ENCODE measurements around the gene TMEM184A.
"Not testable (repeated sequence)": the region's sequence is repeated elsewhere in the genome, so short reads cannot be mapped to it uniquely, and the experiment has no call there.

TMEM184A gene

GRCh38 chr7:1532456-1533254 lies 23.4 kb downstream of the TMEM184A start:
- intact Hi-C loops (cut with DNase I), result no loop called here
- peak in 6 of 10 donors; percentile 40 to 88 (median 58) for DNase-seq

- intact Hi-C loops (cut with DNase I), result no loop called here
- DNase-seq, result peak in 1 of 10 donors; percentile 86
These were observed 24.0 kb downstream of the TMEM184A start for GRCh38 chr7:1531979-1532455.

GRCh38 chr7:1531263-1531978 lies 24.6 kb downstream of the TMEM184A start:
- intact Hi-C loops (cut with DNase I), result no loop called here
- peak in 4 of 10 donors; percentile 22 to 88 (median 54) for DNase-seq

GRCh38 chr7:1530946-1531262 lies 25.1 kb downstream of the TMEM184A start:
- intact Hi-C loops (cut with DNase I), result no loop called here
- no peak for DNase-seq

GRCh38 chr7:1529383-1530116 lies 26.5 kb downstream of the TMEM184A start:
- intact Hi-C loops (cut with DNase I), result no loop called here
- DNase-seq, result peak in 1 of 10 donors; percentile 71

- intact Hi-C loops (cut with DNase I), result no loop called here
- DNase-seq, result no peak
These were observed 29.7 kb downstream of the TMEM184A start for GRCh38 chr7:1526271-1526754.

- intact Hi-C loops (cut with DNase I), result no loop called here
- no peak for DNase-seq
These were observed 30.6 kb downstream of the TMEM184A start for GRCh38 chr7:1525409-1525808.

GRCh38 chr7:1523844-1524243 lies 32.2 kb downstream of the TMEM184A start:
- DNase-seq, result peak in 2 of 10 donors; percentile 4 to 73
- intact Hi-C loops (cut with DNase I), result no loop called here

GRCh38 chr7:1523208-1523607 lies 32.8 kb downstream of the TMEM184A start:
- DNase-seq, result peak in 1 of 10 donors; percentile 4
- intact Hi-C loops (cut with DNase I), result no loop called here

- no peak for DNase-seq
- intact Hi-C loops (cut with DNase I), result no loop called here
These were observed 34.5 kb downstream of the TMEM184A start for GRCh38 chr7:1521456-1521855.

- peak in 1 of 10 donors; percentile 72 for DNase-seq
- intact Hi-C loops (cut with DNase I), result no loop called here
These were observed 35.3 kb downstream of the TMEM184A start for GRCh38 chr7:1520539-1521234.

- intact Hi-C loops (cut with DNase I); DNase-seq: not testable (repeated sequence)
These were observed 36.6 kb downstream of the TMEM184A start for GRCh38 chr7:1519322-1519922.

- intact Hi-C loops (cut with DNase I), result no loop called here
- DNase-seq, result no peak
These were observed 39.3 kb downstream of the TMEM184A start for GRCh38 chr7:1516586-1517251.

- intact Hi-C loops (cut with DNase I); DNase-seq: not testable (repeated sequence)
These were observed 40.5 kb downstream of the TMEM184A start for GRCh38 chr7:1515509-1515967.

GRCh38 chr7:1514995-1515401 lies 41.0 kb downstream of the TMEM184A start:
- intact Hi-C loops (cut with DNase I), result no loop called here

GRCh38 chr7:1514407-1514806 lies 41.6 kb downstream of the TMEM184A start:
- no peak for DNase-seq
- intact Hi-C loops (cut with DNase I), result no loop called here

More at GRCh38 chr7:1514995-1515401, 41.0 kb downstream of the TMEM184A start:
- no peak for DNase-seq

- intact Hi-C loops (cut with DNase I), result no loop called here
- DNase-seq, result peak in 6 of 10 donors; percentile 12 to 91 (median 56)
These were observed 42.3 kb downstream of the TMEM184A start for GRCh38 chr7:1513657-1514095.

- intact Hi-C loops (cut with DNase I), result no loop called here
- peak; percentile 20 to 95 (median 70) for DNase-seq
These were observed 43.0 kb downstream of the TMEM184A start for GRCh38 chr7:1512781-1513656.

All from posterior cingulate gyrus (tissue), 11 donors.